Non-pigmented ciliary epithelial cell (primary cell): ENCODE results near the gene NOP9.

Experiments
- DNase-seq: peaks from one replicate; pipeline ENCODE4 v3.0.0-alpha.2; 2010; ENCODE audit warnings: low read depth

The NOP9 gene, protein sequence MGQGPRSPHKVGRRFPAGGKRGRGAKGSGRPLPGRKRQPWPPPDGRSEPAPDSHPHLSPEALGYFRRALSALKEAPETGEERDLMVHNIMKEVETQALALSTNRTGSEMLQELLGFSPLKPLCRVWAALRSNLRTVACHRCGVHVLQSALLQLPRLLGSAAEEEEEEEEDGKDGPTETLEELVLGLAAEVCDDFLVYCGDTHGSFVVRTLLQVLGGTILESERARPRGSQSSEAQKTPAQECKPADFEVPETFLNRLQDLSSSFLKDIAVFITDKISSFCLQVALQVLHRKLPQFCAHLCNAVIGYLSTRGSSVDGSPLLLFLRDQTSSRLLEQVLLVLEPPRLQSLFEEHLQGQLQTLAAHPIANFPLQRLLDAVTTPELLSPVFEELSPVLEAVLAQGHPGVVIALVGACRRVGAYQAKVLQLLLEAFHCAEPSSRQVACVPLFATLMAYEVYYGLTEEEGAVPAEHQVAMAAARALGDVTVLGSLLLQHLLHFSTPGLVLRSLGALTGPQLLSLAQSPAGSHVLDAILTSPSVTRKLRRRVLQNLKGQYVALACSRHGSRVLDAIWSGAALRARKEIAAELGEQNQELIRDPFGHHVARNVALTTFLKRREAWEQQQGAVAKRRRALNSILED

GRCh38 chr14:24299255-24300191, at the start of gene NOP9, which contains the start of gene DHRS1:
TSS of gene NOP9 (plus strand) at chr14:24299850. CDS start at chr14:24299955, 105 bp downstream.
TSS of gene DHRS1 (minus strand) at chr14:24299780. CDS start at chr14:24299106, 674 bp downstream.
- DNase-seq: peak; percentile 48

GRCh38 chr14:24250354-24250753, 49.3 kb upstream of the NOP9 start:
- DNase-seq: no peak

GRCh38 chr14:24251880-24252288, 47.8 kb upstream of the NOP9 start:
- DNase-seq: no peak

DNA sequence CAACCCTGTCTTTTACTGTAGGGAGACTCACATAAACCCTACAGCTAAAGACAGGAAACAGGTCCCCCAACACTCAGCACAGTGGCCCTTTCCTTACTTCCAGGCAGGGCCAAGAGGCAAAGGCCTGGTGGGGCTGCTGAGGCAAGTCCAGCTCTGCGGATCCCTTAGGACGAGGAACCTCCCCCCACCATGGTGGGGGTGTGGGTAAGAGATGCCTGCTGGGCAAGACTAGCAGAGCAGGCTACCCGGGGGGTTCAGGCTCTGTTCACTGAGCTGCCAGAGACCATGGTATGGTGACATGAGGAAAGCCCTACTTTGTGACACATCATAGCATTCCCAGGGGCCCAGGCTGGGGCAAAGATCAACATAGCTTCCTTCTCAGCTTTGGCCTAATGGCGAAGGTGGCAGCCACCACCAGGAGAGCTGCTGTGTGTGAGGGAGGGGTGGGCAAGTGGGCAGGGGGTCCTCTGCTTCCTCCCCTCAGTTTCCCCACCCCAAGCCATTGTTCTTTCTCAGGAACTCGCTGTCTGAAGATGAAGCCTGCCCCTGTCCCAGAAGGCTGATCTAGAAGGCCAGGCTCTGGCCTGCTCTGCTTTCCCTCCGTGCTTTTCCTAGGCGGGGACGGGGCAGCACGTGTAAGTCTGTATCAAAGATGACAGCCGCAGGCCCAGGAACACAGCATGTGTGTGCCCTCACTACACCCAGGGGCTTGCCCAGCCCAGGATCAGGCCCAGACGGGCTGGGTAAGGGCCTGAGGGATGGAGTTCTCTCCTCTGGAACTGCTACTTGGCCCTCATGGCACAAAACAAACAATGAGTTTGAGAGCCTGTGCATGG, 47.1 kb upstream of the NOP9 start:
- DNase-seq: no peak

DNA sequence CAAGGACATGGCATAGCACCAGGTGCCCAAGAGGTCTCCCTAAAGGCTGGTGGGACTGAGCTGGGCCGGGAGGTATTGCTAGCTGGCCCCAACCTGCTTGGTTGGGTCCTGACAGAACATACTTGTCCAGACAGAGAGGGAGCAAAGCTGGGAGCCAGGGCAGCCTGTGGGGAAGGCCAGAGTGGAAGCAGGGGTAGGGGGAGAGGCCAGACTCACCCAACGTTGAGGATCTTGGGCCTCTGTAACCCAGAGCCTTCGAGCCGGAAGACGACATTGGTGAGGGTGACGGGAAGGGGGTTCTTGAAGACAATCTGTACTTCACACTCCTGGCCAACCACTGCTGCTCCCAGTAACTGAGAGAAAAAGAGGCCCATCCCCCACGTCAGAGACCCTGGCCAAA, 45.7 kb upstream of the NOP9 start:
- no peak for DNase-seq

DNA sequence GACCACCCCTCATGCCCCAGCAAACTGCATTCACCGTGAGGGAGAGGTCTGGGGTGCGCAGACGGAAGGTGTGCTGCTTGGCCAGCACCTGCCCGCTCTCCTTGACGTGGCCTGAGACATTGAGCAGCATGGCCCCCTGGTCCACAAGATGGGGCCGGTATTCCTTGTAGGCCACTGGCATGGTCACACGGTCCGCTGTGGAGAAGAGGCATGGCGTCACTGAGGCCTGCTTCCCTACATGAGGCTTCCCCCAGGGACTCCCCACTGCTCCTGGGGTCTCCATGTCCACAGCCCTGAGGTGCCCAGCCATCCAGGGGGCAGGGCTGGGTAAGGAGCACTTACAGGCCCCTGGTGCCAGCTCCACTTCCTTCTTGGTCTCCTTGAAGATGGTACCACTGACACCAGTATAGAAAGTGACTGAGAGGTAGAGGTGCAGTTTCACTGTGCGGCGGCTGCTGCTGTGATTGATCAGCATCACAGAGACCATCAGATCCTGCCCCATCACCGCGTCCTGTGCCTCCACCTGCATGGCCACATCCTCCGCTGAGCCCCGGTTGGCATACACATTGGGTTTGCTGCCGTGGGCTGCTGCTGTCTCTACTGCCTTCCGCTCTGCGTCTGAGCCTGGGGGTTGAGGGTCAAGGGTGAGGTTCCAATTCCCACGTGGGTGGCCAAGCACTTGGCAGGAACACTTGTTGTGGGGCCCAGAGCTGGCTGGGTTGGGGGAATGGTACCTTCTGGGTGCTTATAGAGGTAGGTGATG, 44.8 kb upstream of the NOP9 start:
- DNase-seq: no peak

DNA sequence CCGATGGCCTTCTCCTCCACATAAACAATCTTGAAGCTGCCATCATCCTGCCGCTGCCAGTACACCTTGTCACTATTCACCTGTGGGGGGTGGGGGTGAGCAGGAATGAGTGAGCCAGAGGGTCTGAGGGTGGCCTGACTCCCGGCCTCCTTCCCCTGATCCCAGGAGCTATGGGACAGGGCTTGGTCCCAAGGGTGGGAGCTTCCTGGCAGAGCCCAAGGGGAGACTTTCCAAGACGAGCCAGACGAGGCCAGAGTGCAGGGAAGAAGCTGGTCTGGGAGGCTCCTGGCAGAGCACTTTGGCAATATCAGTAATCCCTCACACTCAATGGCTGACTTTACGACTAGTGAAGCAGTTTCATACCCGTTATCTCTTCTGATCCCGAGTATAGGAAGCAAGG, 44.2 kb upstream of the NOP9 start:
- no peak for DNase-seq

GRCh38 chr14:24255931-24256711, 43.5 kb upstream of the NOP9 start:
- no peak for DNase-seq

DNA sequence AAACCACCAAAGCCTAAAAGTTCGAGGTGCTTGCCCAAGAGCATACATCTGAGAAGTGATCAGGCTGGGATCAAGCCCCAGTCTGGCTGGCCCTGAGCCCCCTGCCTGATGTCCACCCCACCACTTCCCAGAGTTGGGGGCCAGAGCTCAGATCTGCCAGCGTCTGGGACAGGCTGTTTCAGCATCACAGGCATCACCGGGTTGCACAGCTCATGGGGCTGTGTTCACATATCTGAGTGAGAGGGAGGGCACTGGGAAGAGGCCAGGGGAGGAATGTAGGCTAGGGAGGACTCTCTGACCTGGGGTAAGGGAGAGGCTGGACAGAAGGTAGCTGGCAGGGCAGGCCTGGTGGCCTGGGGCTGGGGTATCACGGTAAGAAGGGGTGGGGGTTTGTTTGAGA, 42.7 kb upstream of the NOP9 start:
- DNase-seq: no peak

GRCh38 chr14:24258119-24258518, 41.5 kb upstream of the NOP9 start:
- DNase-seq: no peak

DNA sequence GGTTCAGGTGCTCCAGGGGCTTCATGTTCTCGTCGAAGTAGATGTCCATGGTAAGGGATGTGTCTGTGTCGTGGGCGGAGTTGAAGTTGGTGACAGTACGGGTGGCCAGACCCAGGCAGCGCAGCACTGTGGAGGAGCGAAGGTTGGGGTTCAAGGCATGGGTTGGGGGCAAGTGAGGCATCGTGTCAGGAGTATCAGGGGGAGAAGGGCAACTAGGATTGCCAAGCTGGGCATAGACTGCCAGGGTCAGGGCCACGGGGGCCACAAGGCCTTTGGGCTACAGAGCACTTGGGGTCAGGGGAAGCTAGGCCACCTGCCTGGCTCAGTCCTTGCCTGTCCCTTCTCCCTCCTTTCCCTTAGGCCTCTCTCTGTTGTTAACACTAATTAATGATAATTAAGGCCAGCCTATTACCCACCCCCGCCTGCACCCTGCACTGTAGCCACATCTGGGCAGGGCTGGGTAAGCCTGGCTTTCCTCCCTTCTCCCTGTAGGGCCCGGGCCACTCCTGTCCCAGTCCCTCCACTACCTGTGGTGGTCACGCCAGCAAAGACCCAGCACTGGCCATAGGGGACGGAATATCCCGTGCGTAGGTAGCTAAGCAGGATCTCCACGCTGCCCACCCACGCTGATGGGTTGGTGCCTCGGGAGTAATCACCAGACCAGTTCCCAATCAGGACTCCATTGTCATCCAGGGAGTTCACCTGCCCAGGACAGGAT, 40.9 kb upstream of the NOP9 start:
- DNase-seq: no peak

GRCh38 chr14:24259282-24260025, 40.2 kb upstream of the NOP9 start:
- DNase-seq: no peak

GRCh38 chr14:24260026-24260779, 39.4 kb upstream of the NOP9 start:
- no peak for DNase-seq

GRCh38 chr14:24260780-24261157, 38.9 kb upstream of the NOP9 start:
- DNase-seq: no peak

DNA sequence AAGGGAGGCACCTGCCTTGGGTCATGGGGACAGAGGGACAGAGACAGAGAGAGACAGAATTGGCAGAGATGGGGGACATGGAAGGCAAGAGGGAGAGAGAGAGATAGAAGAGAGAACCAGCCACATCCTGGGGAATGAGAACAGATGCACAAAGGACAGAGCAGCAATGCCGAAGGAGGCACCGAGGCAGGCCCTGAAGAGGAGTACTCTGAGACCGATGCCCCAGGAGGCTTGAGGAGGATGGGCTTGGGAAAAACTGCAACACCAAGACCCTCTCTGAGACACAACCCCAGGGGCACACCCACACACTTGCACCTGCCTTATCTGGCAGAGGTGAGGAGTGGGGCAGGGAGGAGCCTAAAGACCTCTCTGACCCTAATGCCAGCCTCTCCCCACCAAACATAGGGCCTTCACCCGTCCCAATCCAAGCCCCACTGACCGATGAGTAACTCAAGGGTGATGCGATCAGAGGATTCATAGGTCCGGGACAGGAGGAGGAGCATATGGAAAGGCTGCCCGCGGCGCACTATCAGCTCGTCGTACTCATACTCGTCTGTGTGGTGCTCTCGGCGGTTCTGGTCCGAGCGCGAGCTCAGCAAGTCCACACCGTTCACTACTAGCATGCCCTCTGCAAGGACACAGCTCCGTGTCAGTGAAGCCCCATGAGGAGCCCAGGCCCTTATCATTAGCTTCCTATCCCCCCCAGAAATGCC, 38.2 kb upstream of the NOP9 start:
- DNase-seq: no peak

- no peak for DNase-seq
Measured at GRCh38 chr14:24261969-24262327, 37.7 kb upstream of the NOP9 start.
